ENCODE measurements around the gene CPNE8.

Gene CPNE8

GRCh38 chr12:38690646-38691045, 214.7 kb downstream of the CPNE8 start:
- no peaks in the 10 kb centered on the region for H3K4me1 ChIP-seq
- no peak overlapping the region for H3K9ac ChIP-seq

GRCh38 chr12:38689704-38690103, 215.7 kb downstream of the CPNE8 start:
- H3K9me3 ChIP-seq (ENCODE audit: control insufficient read depth, low read length), result no peaks in the 10 kb centered on the region
- H3K79me2 ChIP-seq, result no peaks in the 10 kb centered on the region
- H3K4me3 ChIP-seq (ENCODE audit: low read depth, low read length), result no peak overlapping the region
- H3K4me2 ChIP-seq (ENCODE audit: low read length), result no peak overlapping the region
- H3K4me1 ChIP-seq, result no peaks in the 10 kb centered on the region
- H3K27ac ChIP-seq, result no peak overlapping the region
- no peaks in the 10 kb centered on the region for H3K27me3 ChIP-seq (ENCODE audit: control insufficient read depth, insufficient read depth, low read length)
- H2AFZ ChIP-seq, result no peak overlapping the region
- no peak for TF ChIP-seq CTCF (IDR thresholded peaks at IDR 0.05)
- H3K9ac ChIP-seq, result no peak overlapping the region
- no peaks in the 10 kb centered on the region for H3K36me3 ChIP-seq (ENCODE audit: control insufficient read depth, insufficient read depth, low read length)

More at GRCh38 chr12:38690646-38691045, 214.7 kb downstream of the CPNE8 start:
- no peak for TF ChIP-seq CTCF (IDR thresholded peaks at IDR 0.05)
- no peaks in the 10 kb centered on the region for H3K36me3 ChIP-seq (ENCODE audit: control insufficient read depth, insufficient read depth, low read length)
- no peaks in the 10 kb centered on the region for H3K79me2 ChIP-seq
- no peak overlapping the region for H2AFZ ChIP-seq
- H3K4me3 ChIP-seq (ENCODE audit: low read depth, low read length), result no peak overlapping the region
- H3K4me2 ChIP-seq (ENCODE audit: low read length), result no peak overlapping the region
- H3K27ac ChIP-seq, result no peak overlapping the region
- no peaks in the 10 kb centered on the region for H3K27me3 ChIP-seq (ENCODE audit: control insufficient read depth, insufficient read depth, low read length)
- H3K9me3 ChIP-seq (ENCODE audit: control insufficient read depth, low read length), result no peaks in the 10 kb centered on the region

- H3K9ac ChIP-seq, result no peak overlapping the region
- TF ChIP-seq CTCF (IDR thresholded peaks at IDR 0.05), result no peak
- H2AFZ ChIP-seq, result no peak overlapping the region
- no peaks in the 10 kb centered on the region for H3K4me1 ChIP-seq
- H3K36me3 ChIP-seq (ENCODE audit: control insufficient read depth, insufficient read depth, low read length), result no peaks in the 10 kb centered on the region
- no peak overlapping the region for H3K27ac ChIP-seq
- no peak overlapping the region for H3K4me3 ChIP-seq (ENCODE audit: low read depth, low read length)
- no peak overlapping the region for H3K4me2 ChIP-seq (ENCODE audit: low read length)
- no peaks in the 10 kb centered on the region for H3K27me3 ChIP-seq (ENCODE audit: control insufficient read depth, insufficient read depth, low read length)
- H3K79me2 ChIP-seq, result no peaks in the 10 kb centered on the region
- no peaks in the 10 kb centered on the region for H3K9me3 ChIP-seq (ENCODE audit: control insufficient read depth, low read length)
These were observed 216.2 kb downstream of the CPNE8 start for GRCh38 chr12:38689195-38689594.

- no peaks in the 10 kb centered on the region for H3K27me3 ChIP-seq (ENCODE audit: control insufficient read depth, insufficient read depth, low read length)
- TF ChIP-seq CTCF (IDR thresholded peaks at IDR 0.05), result no peak
- no peaks in the 10 kb centered on the region for H3K79me2 ChIP-seq
- H2AFZ ChIP-seq, result no peak overlapping the region
- no peaks in the 10 kb centered on the region for H3K36me3 ChIP-seq (ENCODE audit: control insufficient read depth, insufficient read depth, low read length)
- H3K4me1 ChIP-seq, result no peaks in the 10 kb centered on the region
- no peak overlapping the region for H3K9ac ChIP-seq
- H3K9me3 ChIP-seq (ENCODE audit: control insufficient read depth, low read length), result no peaks in the 10 kb centered on the region
- no peak overlapping the region for H3K4me3 ChIP-seq (ENCODE audit: low read depth, low read length)
- H3K4me2 ChIP-seq (ENCODE audit: low read length), result no peak overlapping the region
- no peak overlapping the region for H3K27ac ChIP-seq
These were observed 222.9 kb downstream of the CPNE8 start for GRCh38 chr12:38682521-38682920.

GRCh38 chr12:38669530-38669929, 235.9 kb downstream of the CPNE8 start:
- H3K79me2 ChIP-seq, result no peaks in the 10 kb centered on the region
- no peak overlapping the region for H3K4me2 ChIP-seq (ENCODE audit: low read length)
- H3K27ac ChIP-seq, result no peak overlapping the region
- no peak overlapping the region for H3K9ac ChIP-seq
- no peak for TF ChIP-seq CTCF (IDR thresholded peaks at IDR 0.05)
- H3K4me3 ChIP-seq (ENCODE audit: low read depth, low read length), result no peak overlapping the region
- H3K4me1 ChIP-seq, result no peaks in the 10 kb centered on the region
- H2AFZ ChIP-seq, result no peak overlapping the region
- no peaks in the 10 kb centered on the region for H3K27me3 ChIP-seq (ENCODE audit: control insufficient read depth, insufficient read depth, low read length)
- no peaks in the 10 kb centered on the region for H3K9me3 ChIP-seq (ENCODE audit: control insufficient read depth, low read length)
- H3K36me3 ChIP-seq (ENCODE audit: control insufficient read depth, insufficient read depth, low read length), result no peaks in the 10 kb centered on the region

All from parathyroid adenoma (tissue), 2 donors.